Suppressor macrophage treated with lipopolysaccharide for 4 hours (primary cell): Measurements from ENCODE around the gene HRH1.
"Not testable (repeated sequence)": the region's sequence is repeated elsewhere in the genome, so short reads cannot be mapped to it uniquely, and the experiment has no call there.

Experiments used
- DNase-seq: peaks from one replicate; pipeline ENCODE4 v3.0.0-alpha.2; 2020

The HRH1 gene

GRCh38 chr3:11144996-11145395 is 9.3 kb upstream of the HRH1 start:
- DNase-seq = no peak

GRCh38 chr3:11145888-11146287 is 8.4 kb upstream of the HRH1 start:
- DNase-seq = no peak

- DNase-seq = no peak
These were observed 7.3 kb upstream of the HRH1 start for GRCh38 chr3:11146773-11147660.

- no peak for DNase-seq
These were observed 4.0 kb upstream of the HRH1 start for GRCh38 chr3:11150256-11150655.

- no peak for DNase-seq
These were observed 2.0 kb upstream of the HRH1 start for GRCh38 chr3:11152301-11152700.

- DNase-seq = no peak
These were observed 646 bp downstream of the HRH1 start for GRCh38 chr3:11154953-11155325.

- peak; percentile 52 for DNase-seq
These were observed 1.2 kb downstream of the HRH1 start for GRCh38 chr3:11155341-11156025.

- no peak for DNase-seq
These were observed 1.7 kb downstream of the HRH1 start for GRCh38 chr3:11156026-11156410.

GRCh38 chr3:11157421-11157820 is 3.1 kb downstream of the HRH1 start:
- DNase-seq = no peak

GRCh38 chr3:11159421-11159904 is 5.2 kb downstream of the HRH1 start:
- DNase-seq = peak; percentile 76

- DNase-seq = no peak
These were observed 7.4 kb downstream of the HRH1 start for GRCh38 chr3:11161666-11162065.

- no peak for DNase-seq
These were observed 8.4 kb downstream of the HRH1 start for GRCh38 chr3:11162401-11163345.

- DNase-seq = no peak
These were observed 10.3 kb downstream of the HRH1 start for GRCh38 chr3:11164607-11165006.

- DNase-seq = no peak
These were observed 11.2 kb downstream of the HRH1 start for GRCh38 chr3:11165476-11165875.

- DNase-seq = not testable (repeated sequence)
These were observed 12.6 kb downstream of the HRH1 start for GRCh38 chr3:11166807-11167400.

- DNase-seq = no peak
These were observed 13.3 kb downstream of the HRH1 start for GRCh38 chr3:11167590-11167989.

GRCh38 chr3:11168406-11168805 is 14.1 kb downstream of the HRH1 start:
- no peak for DNase-seq

- DNase-seq = no peak
These were observed 14.8 kb downstream of the HRH1 start for GRCh38 chr3:11168881-11169805.

GRCh38 chr3:11170052-11170770 is 15.9 kb downstream of the HRH1 start:
- DNase-seq = no peak

- no peak for DNase-seq
These were observed 17.9 kb downstream of the HRH1 start for GRCh38 chr3:11172096-11172690.
